Activated T-helper 1 cell treated with anti-CD3 and anti-CD28 coated beads, Interleukin-2, amount 50 U/mL, for 16 hours (primary cell): Measurements from ENCODE around the gene PITRM1.
A peak's percentile ranks its signal among the peaks of the same experiment; 100 is the strongest.
"Not testable (repeated sequence)": the region's sequence is repeated elsewhere in the genome, so short reads cannot be mapped to it uniquely, and the experiment has no call there.

ENCODE experiments used
- DNase-seq, 2 donors: peaks; one replicate each; pipeline ENCODE4 v3.0.0-alpha.2; 2020; ENCODE audit warnings: low read depth in 1 of 2, low spot score in 1 of 2

PITRM1 gene, protein sequence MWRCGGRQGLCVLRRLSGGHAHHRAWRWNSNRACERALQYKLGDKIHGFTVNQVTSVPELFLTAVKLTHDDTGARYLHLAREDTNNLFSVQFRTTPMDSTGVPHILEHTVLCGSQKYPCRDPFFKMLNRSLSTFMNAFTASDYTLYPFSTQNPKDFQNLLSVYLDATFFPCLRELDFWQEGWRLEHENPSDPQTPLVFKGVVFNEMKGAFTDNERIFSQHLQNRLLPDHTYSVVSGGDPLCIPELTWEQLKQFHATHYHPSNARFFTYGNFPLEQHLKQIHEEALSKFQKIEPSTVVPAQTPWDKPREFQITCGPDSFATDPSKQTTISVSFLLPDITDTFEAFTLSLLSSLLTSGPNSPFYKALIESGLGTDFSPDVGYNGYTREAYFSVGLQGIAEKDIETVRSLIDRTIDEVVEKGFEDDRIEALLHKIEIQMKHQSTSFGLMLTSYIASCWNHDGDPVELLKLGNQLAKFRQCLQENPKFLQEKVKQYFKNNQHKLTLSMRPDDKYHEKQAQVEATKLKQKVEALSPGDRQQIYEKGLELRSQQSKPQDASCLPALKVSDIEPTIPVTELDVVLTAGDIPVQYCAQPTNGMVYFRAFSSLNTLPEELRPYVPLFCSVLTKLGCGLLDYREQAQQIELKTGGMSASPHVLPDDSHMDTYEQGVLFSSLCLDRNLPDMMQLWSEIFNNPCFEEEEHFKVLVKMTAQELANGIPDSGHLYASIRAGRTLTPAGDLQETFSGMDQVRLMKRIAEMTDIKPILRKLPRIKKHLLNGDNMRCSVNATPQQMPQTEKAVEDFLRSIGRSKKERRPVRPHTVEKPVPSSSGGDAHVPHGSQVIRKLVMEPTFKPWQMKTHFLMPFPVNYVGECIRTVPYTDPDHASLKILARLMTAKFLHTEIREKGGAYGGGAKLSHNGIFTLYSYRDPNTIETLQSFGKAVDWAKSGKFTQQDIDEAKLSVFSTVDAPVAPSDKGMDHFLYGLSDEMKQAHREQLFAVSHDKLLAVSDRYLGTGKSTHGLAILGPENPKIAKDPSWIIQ

DNA sequence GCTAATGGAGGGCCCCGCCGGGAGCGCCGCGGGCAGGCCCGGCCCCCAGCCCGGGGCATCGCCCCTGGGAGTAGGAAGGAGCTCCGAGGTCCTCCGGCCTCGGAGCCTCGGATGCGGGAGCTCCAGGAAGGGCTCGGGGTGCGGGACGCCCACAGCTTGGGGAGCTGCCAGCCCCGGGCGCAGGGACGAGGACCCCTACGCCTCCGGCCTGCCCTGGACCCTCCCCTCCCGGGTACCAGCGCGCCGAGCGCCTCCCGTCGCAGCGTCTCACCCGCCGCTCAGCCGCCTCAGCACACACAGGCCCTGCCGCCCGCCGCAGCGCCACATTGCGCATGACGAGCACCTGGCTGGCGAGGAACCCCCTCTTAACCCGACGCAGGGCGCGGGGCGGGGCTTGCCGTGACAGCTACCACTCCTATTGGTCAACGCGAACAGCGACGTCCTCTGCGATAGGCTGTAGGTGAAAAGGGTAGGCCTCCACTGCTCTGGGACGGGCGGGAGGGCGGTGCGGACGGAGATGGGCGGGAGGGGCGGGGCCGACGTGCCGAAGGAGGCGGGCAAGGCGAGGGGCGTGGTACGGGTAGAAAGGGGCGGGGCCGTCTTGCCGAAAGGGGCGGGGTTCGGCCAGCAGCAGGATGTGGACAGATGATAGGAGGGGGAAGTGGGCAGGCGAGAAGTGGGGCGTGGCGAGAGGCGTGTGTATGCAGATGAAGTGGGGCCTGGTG, at the start of gene PITRM1:
PITRM1 (minus strand) TSS at position 337 of the 725 bp plus-strand sequence; CDS start at position 327, 10 bp downstream.
- peak; percentile 97 to 99 for DNase-seq

DNA sequence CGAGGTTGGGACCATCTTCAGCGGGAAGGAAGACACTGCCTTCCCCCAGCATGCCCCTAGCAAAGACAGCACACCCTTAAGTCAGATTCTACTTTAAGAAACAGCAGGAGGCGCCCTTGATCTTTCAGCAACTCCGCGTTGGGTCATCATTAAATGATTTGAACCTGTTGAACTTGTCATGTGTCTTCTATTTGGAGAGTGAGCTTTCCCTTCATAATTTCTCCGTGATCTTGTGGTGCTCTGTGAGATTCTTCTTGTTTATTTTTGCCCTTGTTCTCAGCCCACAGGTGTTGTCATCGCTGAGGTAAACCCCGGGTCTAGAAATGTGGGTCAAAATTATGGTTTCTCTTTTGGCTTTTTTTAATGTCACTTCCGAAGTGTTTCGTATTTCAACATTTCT, 49.5 kb upstream of the PITRM1 start:
- DNase-seq: no peak

DNA sequence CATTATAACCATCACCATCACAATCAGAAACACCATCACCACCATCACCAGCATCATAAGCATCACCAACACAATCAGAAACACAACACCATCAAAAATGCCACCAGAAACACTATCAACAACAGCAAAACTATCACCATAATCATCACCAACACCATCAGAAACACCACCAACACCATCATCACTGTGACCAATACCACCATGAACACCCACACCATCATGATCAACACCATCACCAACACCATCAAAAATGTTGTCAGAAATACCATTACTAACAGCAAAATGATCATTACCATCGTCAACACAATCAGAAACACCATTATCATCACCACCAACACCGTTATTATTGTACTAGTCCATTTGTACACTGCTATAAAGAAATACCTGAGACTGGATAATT, 49.0 kb upstream of the PITRM1 start:
- not testable (repeated sequence) for DNase-seq

DNA sequence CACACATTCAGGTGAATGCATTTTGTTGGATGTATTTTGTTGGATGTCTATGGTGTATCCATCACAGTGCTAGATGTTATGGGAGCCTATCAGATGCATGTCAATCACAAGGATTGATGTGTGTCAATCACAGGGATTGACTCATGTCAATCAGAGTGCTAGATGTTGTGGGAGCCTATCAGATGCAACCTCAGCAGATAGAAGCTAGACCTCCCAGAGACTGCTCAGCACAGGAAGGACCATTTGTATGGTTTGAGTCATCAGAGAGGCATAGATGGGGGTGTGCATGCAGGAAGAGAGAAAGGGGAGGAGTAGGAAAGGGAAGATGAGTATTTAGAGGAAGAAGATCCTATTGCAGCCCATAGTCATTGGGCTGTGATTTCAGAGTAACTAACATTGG, 48.3 kb upstream of the PITRM1 start:
- no peak for DNase-seq

DNA sequence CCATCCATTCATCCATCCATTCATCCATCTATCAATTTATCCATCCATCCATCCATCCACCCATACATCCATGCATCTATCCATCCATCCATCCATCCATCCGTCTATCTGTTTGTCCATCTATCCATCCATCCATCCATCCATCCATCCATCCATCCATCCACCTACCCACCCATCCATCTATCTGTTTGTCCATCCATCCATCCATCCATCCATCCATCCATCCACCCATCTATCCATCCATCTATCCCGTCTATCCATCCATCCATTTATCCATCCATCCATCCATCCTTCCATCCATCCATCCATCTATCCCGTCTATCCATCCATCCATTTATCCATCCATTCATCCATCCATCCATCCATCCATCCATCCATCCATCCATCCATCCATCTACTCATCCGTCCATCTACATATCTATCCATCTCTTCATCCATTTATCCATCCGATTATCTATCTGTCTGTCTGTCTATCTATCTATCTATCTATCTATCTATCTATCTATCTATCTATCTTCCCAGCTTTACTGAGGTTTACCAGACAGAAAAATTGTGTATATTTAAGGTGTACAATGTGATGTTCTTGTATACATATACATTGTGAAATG, 46.5 kb upstream of the PITRM1 start:
- DNase-seq: not testable (repeated sequence)

GRCh38 chr10:3217853-3218252, 45.3 kb upstream of the PITRM1 start:
- DNase-seq: no peak

GRCh38 chr10:3217301-3217700, 44.7 kb upstream of the PITRM1 start:
- no peak for DNase-seq

GRCh38 chr10:3215153-3215775, 42.7 kb upstream of the PITRM1 start:
- DNase-seq: no peak

DNA sequence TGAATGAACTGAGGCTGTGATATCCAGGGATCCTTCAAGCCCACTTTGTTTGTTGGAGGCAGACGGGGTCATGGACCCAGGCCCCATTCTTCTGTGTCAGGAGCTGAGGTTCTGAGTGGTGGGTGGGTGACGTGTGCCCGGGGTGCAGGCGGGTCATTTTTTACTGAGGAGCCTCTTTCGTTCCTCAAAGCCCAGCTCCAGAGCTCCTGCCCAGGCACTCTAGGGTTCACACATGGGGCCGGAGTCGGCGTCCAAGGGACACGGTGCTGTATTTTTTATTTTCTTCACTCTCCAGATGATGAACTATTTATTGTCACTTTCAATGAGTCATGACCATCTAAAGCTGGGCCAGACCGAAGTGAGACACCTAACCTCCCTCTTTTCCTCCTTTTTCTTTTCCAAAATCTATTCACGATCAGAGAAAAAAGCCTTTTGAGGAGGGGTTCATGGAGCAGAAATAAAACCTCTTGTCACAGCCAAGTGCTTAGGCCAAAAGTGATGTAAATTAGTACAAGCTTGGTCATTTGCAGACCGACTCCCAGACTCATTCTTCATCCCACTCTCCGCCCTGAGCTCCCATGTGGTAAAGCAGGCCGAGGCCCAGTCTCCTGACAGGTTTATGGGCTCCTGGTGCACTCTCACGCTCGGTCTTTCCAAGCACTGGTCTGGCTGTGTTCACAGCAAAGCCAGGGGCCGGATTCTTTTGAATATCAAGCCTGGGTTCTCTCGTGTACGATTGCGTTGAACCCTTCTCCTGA, 41.4 kb upstream of the PITRM1 start:
- no peak for DNase-seq

DNA sequence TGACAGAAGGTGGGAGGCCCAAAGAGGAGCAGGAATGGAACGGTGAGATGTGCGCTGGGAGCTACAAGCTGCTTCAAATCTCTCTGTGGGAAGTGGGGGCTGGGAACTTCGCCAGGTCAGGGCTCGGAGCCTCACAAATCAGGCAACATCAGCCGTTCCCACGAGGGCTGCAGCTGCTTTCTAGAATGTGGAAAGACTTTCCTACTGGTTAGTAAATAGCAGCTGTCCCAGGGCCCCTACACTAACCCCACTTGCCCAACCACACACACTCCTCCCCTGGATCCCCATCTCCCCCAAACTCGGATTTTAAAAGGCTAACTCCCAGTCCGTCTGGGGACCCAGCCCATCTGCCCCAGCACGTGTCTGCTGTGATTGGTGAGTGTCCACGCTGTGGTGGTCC, 40.6 kb upstream of the PITRM1 start:
- DNase-seq: no peak

DNA sequence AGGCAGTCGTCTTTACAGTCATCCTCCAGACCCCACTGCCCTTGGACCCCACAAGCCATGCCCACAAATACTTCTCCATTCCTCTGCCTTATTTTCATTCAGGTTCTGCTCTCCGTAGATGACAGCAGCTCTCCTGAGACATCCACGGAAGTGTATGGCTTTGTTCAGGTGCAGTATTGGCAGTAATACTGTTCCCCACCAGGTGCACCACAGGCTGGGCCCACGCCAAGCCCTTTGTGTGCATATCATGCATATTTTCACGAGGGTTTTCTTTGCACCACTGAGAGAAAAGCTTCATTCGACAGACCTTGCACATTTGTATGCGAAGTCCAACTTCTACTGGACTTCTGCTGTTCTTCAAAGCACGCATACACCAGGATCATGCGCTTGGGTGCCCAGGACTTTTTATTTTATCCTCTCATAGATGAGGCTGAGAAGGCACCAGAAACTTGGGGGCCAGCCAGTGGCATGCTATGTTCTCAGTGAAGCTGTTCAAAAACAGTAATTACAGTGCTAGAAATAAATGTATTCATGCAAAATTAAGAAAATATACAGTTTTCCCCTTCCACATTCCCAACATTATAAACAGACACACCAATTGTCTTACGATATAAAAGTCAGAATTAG, 37.8 kb upstream of the PITRM1 start:
- DNase-seq: no peak

- no peak for DNase-seq
Observed at GRCh38 chr10:3208481-3209406, 36.2 kb upstream of the PITRM1 start.

DNA sequence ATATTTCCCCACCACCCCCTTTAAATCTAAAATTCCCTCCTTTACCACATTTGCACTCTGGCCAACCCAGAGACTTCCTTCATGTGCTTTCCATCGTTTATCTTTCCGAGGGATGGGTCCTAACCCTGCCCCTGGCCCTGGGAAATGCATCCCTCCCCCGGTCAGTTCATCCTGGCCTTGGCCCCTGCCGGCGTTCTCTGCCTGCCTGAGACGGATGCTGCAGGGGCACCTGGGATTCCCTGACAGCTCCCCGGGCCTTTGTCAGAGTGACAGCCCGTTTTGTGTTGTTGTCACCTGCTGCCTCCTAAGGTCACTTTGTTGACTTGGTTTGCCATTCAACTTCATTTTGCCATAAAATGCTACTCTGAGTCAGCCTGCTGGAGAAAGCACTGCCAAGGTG, 34.8 kb upstream of the PITRM1 start:
- DNase-seq: no peak

DNA sequence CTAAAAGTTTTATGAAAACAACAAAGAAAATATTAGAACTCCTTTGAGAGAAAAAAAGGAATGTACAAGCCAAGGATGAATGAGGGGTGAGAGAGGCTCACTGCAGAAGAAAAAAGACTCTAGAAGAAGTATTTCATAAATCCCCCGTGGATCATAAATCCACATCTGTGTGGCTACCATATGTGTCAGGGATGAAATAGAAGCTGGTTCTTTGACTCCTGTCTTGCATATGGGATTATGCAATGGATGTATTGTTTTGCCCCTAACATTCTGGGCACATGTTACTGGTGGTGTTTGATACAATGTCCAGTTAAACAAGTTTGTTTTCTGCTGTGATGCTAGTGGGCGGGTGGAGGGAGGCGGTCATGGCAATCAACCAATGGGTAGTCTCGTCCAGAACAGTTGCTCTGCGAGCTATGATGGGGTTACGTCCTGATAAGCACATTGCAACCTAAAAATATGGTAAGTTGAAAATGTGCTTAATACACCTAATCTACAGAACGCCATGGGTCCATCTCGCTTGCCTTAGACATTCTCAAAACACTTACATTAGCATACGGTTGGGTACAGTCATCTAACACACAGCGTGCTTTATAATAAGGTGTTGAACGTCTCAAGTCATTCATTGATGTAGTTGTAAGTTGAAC, 34.1 kb upstream of the PITRM1 start:
- no peak for DNase-seq

GRCh38 chr10:3203972-3204371, 31.4 kb upstream of the PITRM1 start:
- no peak for DNase-seq

DNA sequence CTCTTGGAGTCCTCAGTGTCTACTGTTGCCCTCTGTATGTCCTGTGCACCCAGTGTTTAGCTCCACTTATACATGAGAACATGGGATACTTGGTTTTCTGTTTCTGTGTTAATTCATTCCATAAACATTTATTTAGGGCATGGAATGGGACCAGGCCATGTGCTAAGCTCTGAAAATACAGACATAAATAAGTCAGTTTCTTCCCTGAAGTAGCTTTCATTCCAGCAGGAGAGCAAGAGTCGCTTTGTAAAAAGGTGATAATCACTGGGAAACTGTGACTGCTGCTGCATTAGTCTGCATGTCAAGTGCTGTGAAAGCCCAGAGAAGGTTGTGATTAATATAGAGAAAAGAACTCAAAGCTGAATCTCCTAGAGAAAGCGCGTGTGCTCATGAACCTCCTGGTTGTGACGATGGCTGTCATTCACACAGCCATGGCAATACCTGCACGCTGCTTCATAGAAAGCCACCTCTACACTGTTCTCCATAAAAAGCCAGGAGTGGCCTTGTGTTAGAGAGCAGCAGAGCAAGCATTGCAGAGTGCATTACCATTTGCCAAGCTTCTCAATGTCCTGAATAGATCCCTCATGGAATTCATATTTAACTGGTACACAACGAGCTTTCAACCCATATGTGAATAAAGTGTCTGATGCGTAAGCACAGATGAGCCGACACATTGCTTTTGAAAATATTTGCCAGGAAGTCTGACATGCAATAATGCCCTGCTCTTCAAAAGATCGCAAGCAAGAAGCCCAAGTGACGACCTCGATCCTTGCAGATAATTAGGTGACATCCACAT, 30.6 kb upstream of the PITRM1 start:
- no peak for DNase-seq

DNA sequence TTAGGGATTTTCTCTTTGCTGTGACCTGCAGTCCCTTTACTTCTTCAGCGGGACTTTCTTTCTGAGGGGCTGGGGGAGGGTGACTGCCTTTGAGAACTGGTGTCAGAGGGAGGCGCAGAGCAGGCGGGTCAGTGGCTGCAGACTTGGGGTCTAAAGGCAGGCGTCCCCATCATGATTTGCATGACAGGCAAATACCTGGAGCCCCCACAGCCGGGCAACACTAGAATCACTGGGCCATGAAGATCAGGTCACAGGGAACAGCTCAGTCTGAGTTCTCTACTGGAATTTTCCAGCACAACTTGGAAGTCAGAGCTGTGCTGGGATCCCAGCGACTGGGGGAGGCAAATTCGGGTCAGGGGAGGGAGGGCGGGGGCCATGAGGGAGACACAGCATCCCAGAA, 29.2 kb upstream of the PITRM1 start:
- DNase-seq: no peak
